Measurements from ENCODE around the gene CD59. TPM values are rescaled to one million over a fixed set of nuclear protein-coding genes. Genes with fewer than 3 reads are reported as not detected.

The CD59 gene
- total RNA-seq, 1 experiment from 2014 or later = 1,281 TPM

GRCh38 chr11:33690290-33691065 is 45.7 kb downstream of the CD59 start:
- Mint-ChIP-seq H3K27me3 (ENCODE audit: unreplicated experiment) (no peaks in the 10 kb centered on the region), H3K4me3 (ENCODE audit: low read depth, unreplicated experiment) (peak overlapping the region; percentile 63), H3K9me3 (ENCODE audit: low read depth, unreplicated experiment) (no peaks in the 10 kb centered on the region), H3K4me1 (ENCODE audit: low read depth, unreplicated experiment) (peaks cover 79% of the 10 kb centered on the region), H3K36me3 (ENCODE audit: insufficient read depth, unreplicated experiment) (peaks cover 72% of the 10 kb centered on the region), H3K27ac (ENCODE audit: unreplicated experiment) (peak overlapping the region; percentile 92)
- intact Hi-C loops (cut with micrococcal nuclease; ENCODE audit: unreplicated experiment) = loop anchor here (5.0 kb wide), 1 partner anchor 433 kb away; the partner anchor contains the start of gene HIPK3
- DNase-seq = peak; percentile 77
- no peak for TF ChIP-seq CTCF (IDR thresholded peaks at IDR 0.05; ENCODE audit: unreplicated experiment)
- BruUV-seq (replicated peaks) = no TSS peak
- CTCF ChIA-PET = interaction anchor here (0.6 to 5.2 kb wide), 8 partner anchors 12 to 1041 kb away, joined by 3 to 54 read pairs (median 4); partner anchors contain the start of gene C11orf91

- peaks cover 65% of the 10 kb centered on the region for H3K36me3 Mint-ChIP-seq (ENCODE audit: insufficient read depth, unreplicated experiment)
- DNase-seq = no peak
- peak overlapping the region; percentile 63 for H3K4me3 Mint-ChIP-seq (ENCODE audit: low read depth, unreplicated experiment)
- CTCF ChIA-PET = interaction anchor here (0.6 to 5.2 kb wide), 4 partner anchors 12 to 72 kb away, joined by 3 to 54 read pairs (median 22); partner anchors contain the start of gene C11orf91
- TF ChIP-seq CTCF (IDR thresholded peaks at IDR 0.05; ENCODE audit: unreplicated experiment) = no peak
- peaks cover 69% of the 10 kb centered on the region for H3K4me1 Mint-ChIP-seq (ENCODE audit: low read depth, unreplicated experiment)
- peak overlapping the region; percentile 92 for H3K27ac Mint-ChIP-seq (ENCODE audit: unreplicated experiment)
- no peaks in the 10 kb centered on the region for H3K27me3 Mint-ChIP-seq (ENCODE audit: unreplicated experiment)
- no peaks in the 10 kb centered on the region for H3K9me3 Mint-ChIP-seq (ENCODE audit: low read depth, unreplicated experiment)
- intact Hi-C loops (cut with micrococcal nuclease; ENCODE audit: unreplicated experiment) = loop anchor here (5.0 kb wide), 2 partner anchors 147 to 522 kb away; no protein-coding TSS in a partner anchor
- no TSS peak for BruUV-seq (replicated peaks)
Observed at GRCh38 chr11:33689501-33689900, 46.7 kb downstream of the CD59 start.

- BruUV-seq (replicated peaks) = no TSS peak
- peaks cover 3% of the 10 kb centered on the region for H3K9me3 Mint-ChIP-seq (ENCODE audit: low read depth, unreplicated experiment)
- H3K4me3 Mint-ChIP-seq (ENCODE audit: low read depth, unreplicated experiment) = peak overlapping the region; percentile 63
- intact Hi-C loops (cut with micrococcal nuclease; ENCODE audit: unreplicated experiment) = loop anchor here (5.0 kb wide), 2 partner anchors 147 to 522 kb away; no protein-coding TSS in a partner anchor
- H3K36me3 Mint-ChIP-seq (ENCODE audit: insufficient read depth, unreplicated experiment) = peaks cover 64% of the 10 kb centered on the region
- H3K4me1 Mint-ChIP-seq (ENCODE audit: low read depth, unreplicated experiment) = peaks cover 65% of the 10 kb centered on the region
- CTCF ChIA-PET = interaction anchor here (4.9 to 5.2 kb wide), 2 partner anchors 13 to 53 kb away, joined by 40 to 54 read pairs; partner anchors contain the start of gene C11orf91
- H3K27ac Mint-ChIP-seq (ENCODE audit: unreplicated experiment) = peak overlapping the region; percentile 92
- DNase-seq = no peak
- no peaks in the 10 kb centered on the region for H3K27me3 Mint-ChIP-seq (ENCODE audit: unreplicated experiment)
- TF ChIP-seq CTCF (IDR thresholded peaks at IDR 0.05; ENCODE audit: unreplicated experiment) = no peak
Observed at GRCh38 chr11:33689085-33689484, 47.1 kb downstream of the CD59 start.

GRCh38 chr11:33687733-33688479 is 48.3 kb downstream of the CD59 start:
- H3K27ac Mint-ChIP-seq (ENCODE audit: unreplicated experiment) = peak overlapping the region; percentile 92
- intact Hi-C loops (cut with micrococcal nuclease; ENCODE audit: unreplicated experiment) = loop anchor here (1.0 to 5.0 kb wide), 4 partner anchors 141 to 521 kb away; no protein-coding TSS in a partner anchor
- CTCF ChIA-PET = interaction anchor here (1.2 kb wide), 1 partner anchor 55 kb away, joined by 4 read pairs; no protein-coding TSS in a partner anchor
- H3K4me1 Mint-ChIP-seq (ENCODE audit: low read depth, unreplicated experiment) = peaks cover 53% of the 10 kb centered on the region
- no TSS peak for BruUV-seq (replicated peaks)
- DNase-seq = peak; percentile 75
- peaks cover 63% of the 10 kb centered on the region for H3K36me3 Mint-ChIP-seq (ENCODE audit: insufficient read depth, unreplicated experiment)
- peak; percentile 49 for TF ChIP-seq CTCF (IDR thresholded peaks at IDR 0.05; ENCODE audit: unreplicated experiment)
- no peak overlapping the region for H3K4me3 Mint-ChIP-seq (ENCODE audit: low read depth, unreplicated experiment)
- peaks cover 3% of the 10 kb centered on the region for H3K9me3 Mint-ChIP-seq (ENCODE audit: low read depth, unreplicated experiment)
- H3K27me3 Mint-ChIP-seq (ENCODE audit: unreplicated experiment) = no peaks in the 10 kb centered on the region
